ENCODE data around the gene RGS9.

GRCh38 chr17:65229621-65229995 is 92.4 kb downstream of the RGS9 start:
- TF ChIP-seq CTCF (conservative IDR thresholded peaks at IDR 0.05; ENCODE audit: low read depth, low read length), result no peak
- TF ChIP-seq EZH2 (IDR thresholded peaks at IDR 0.05; ENCODE audit: borderline replicate concordance, low read depth, low read length, poor library complexity, severe bottlenecking), result no peak
